ENCODE measurements around the gene RNF111. TPM values are rescaled to one million over a fixed set of nuclear protein-coding genes. Genes with fewer than 3 reads are reported as not detected.

Gene RNF111
- total and polyA plus RNA-seq, 9 of the 15 experiments (the other 6 are each of a cell fraction or from before 2014, with no cell fraction given) = 7.9 to 26.0 (median 14.4) TPM

GRCh38 chr15:59002418-59002859 lies 15.0 kb downstream of the RNF111 start:
- Histone ChIP-seq H4K20me1 (replicated peaks; ENCODE audit: control insufficient read depth, insufficient read depth, low read length) (no peaks in the 10 kb centered on the region), H3K4me1 (replicated peaks in 1 of 2; ENCODE audit: control insufficient read depth in 2 of 2, insufficient read depth in 2 of 2, low read length in 2 of 2) (no peaks in the 10 kb centered on the region), H3K4me2 (ENCODE audit: insufficient read depth, low read length) (no peak overlapping the region), H3K27me3 (ENCODE audit: control insufficient read depth in 2 of 2, insufficient read depth in 2 of 2, low read length in 2 of 2) (no peaks in the 10 kb centered on the region), H2AFZ (ENCODE audit: low read depth, low read length) (no peak overlapping the region), H3K4me3 (no peak overlapping the region), H3K9ac (ENCODE audit: insufficient read depth in 1 of 2, low read depth in 2 of 2, low read length in 2 of 2) (no peak overlapping the region), H3K79me2 (ENCODE audit: control insufficient read depth, insufficient read depth, low read length) (peaks cover 94% of the 10 kb centered on the region), H3K9me1 (ENCODE audit: control insufficient read depth, insufficient read depth, low read length) (no peaks in the 10 kb centered on the region), H3K9me3 (replicated peaks; ENCODE audit: control insufficient read depth, insufficient read depth, low read depth, low read length) (no peaks in the 10 kb centered on the region), H3K36me3 (ENCODE audit: control insufficient read depth, insufficient read depth, low read length) (peaks cover 27% of the 10 kb centered on the region; the same call in 2 of the 3 replicates), H3K27ac (ENCODE audit: extremely low read depth, low read depth, low read length) (no peak overlapping the region)
- intact Hi-C loops (cut with micrococcal nuclease) (no loop called here), in situ Hi-C loops (cut with MboI) (no loop called here)
- BruUV-seq (replicated peaks) = no TSS peak
- ChIA-PET POLR2A (interaction anchor here (0.6 to 1.8 kb wide), 3 partner anchors 8 to 110 kb away, joined by 3 to 4 read pairs (median 3); no protein-coding TSS in a partner anchor), CTCF (ENCODE audit: low intra/inter-chr PET ratio) (no interaction called here)
- TF ChIP-seq NRF1 (conservative IDR thresholded peaks at IDR 0.05 in 1 of 2, IDR thresholded peaks at IDR 0.05 in 1 of 2) (no peak), SP2 (IDR thresholded peaks at IDR 0.05; ENCODE audit: extremely low read depth, low read depth, low read length, poor library complexity, severe bottlenecking) (no peak), ZNF785 (CRISPR knock-in tag; IDR thresholded peaks at IDR 0.05) (no peak), MAZ (CRISPR knock-in tag; conservative IDR thresholded peaks at IDR 0.05 in 1 of 2, IDR thresholded peaks at IDR 0.05 in 1 of 2) (no peak), ZNF324 (CRISPR knock-in tag; IDR thresholded peaks at IDR 0.05) (no peak)
- WGBS (ENCODE audit: insufficient coverage, low coverage, missing lambda C conversion rate) = 69% methylated on average over 2 of the region's 2 CpGs
- ATAC-seq (no peak), FAIRE-seq (peak; percentile 35), DNase-seq (ENCODE audit: extremely low read depth in 1 of 4, low spot score in 3 of 4) (no peak)

- FAIRE-seq = no peak
- H3K9me3 ChIP-seq (replicated peaks; ENCODE audit: control insufficient read depth, insufficient read depth, low read depth, low read length) = no peaks in the 10 kb centered on the region
- no peak for TF ChIP-seq TEAD1 (CRISPR knock-in tag; IDR thresholded peaks at IDR 0.05)
- TF ChIP-seq C11orf30 (IDR thresholded peaks at IDR 0.05; ENCODE audit: low read depth) = peak; percentile 83
- TF ChIP-seq ZNF274 (IDR thresholded peaks at IDR 0.05; ENCODE audit: borderline replicate concordance, low read depth, low read length) = no peak
- peak; percentile 91 for TF ChIP-seq ZNF316 (IDR thresholded peaks at IDR 0.05)
- no peak for TF ChIP-seq ZEB2 (IDR thresholded peaks at IDR 0.05)
- TF ChIP-seq MAFG (tag; conservative IDR thresholded peaks at IDR 0.05) = peak; percentile 81
- peak; percentile 79 for TF ChIP-seq MAFF (IDR thresholded peaks at IDR 0.05; ENCODE audit: low read length)
- peak; percentile 81 for TF ChIP-seq MAFK (IDR thresholded peaks at IDR 0.05; ENCODE audit: low read length)
- H2AFZ ChIP-seq (ENCODE audit: low read depth, low read length) = no peak overlapping the region
- H3K27ac ChIP-seq (ENCODE audit: extremely low read depth, low read depth, low read length) = no peak overlapping the region
- peaks cover 27% of the 10 kb centered on the region; the same call in 2 of the 3 replicates for H3K36me3 ChIP-seq (ENCODE audit: control insufficient read depth, insufficient read depth, low read length)
- DNase-seq (ENCODE audit: extremely low read depth in 1 of 4, low spot score in 3 of 4) = no peak
- ATAC-seq = no peak
- H3K9me1 ChIP-seq (ENCODE audit: control insufficient read depth, insufficient read depth, low read length) = no peaks in the 10 kb centered on the region
- in situ Hi-C loops (cut with MboI) (no loop called here), intact Hi-C loops (cut with micrococcal nuclease) (no loop called here)
- ChIA-PET POLR2A (interaction anchor here (0.9 kb wide), 1 partner anchor 9 kb away, joined by 3 read pairs; no protein-coding TSS in a partner anchor), CTCF (ENCODE audit: low intra/inter-chr PET ratio) (no interaction called here)
- 88% methylated on average over 5 of the region's 5 CpGs for WGBS (ENCODE audit: insufficient coverage, low coverage, missing lambda C conversion rate)
- H4K20me1 ChIP-seq (replicated peaks; ENCODE audit: control insufficient read depth, insufficient read depth, low read length) = no peaks in the 10 kb centered on the region
- no TSS peak for BruUV-seq (replicated peaks)
- H3K4me2 ChIP-seq (ENCODE audit: insufficient read depth, low read length) = no peak overlapping the region
- no peak overlapping the region for H3K4me3 ChIP-seq
- H3K79me2 ChIP-seq (ENCODE audit: control insufficient read depth, insufficient read depth, low read length) = peaks cover 95% of the 10 kb centered on the region
- H3K27me3 ChIP-seq (ENCODE audit: control insufficient read depth in 2 of 2, insufficient read depth in 2 of 2, low read length in 2 of 2) = no peaks in the 10 kb centered on the region
- no peak overlapping the region for H3K9ac ChIP-seq (ENCODE audit: insufficient read depth in 1 of 2, low read depth in 2 of 2, low read length in 2 of 2)
- H3K4me1 ChIP-seq (replicated peaks in 1 of 2; ENCODE audit: control insufficient read depth in 2 of 2, insufficient read depth in 2 of 2, low read length in 2 of 2) = peaks cover 0 to 3% of the 10 kb centered on the region in 2 experiments; a peak in 2 of 5 replicates
These were observed 18.1 kb downstream of the RNF111 start for GRCh38 chr15:59005579-59005978.

All from K562 (cell line).